ENCODE data around the gene PCDHGB3. TPM values are rescaled to one million over a fixed set of nuclear protein-coding genes. Genes with fewer than 3 reads are reported as not detected.
"Not testable (repeated sequence)": the region's sequence is repeated elsewhere in the genome, so short reads cannot be mapped to it uniquely, and the experiment has no call there.

The PCDHGB3 gene
- total RNA-seq = 1 to 10 TPM; 3.9 to 4.6 TPM
- long read RNA-seq = 0 reads

GRCh38 chr5:141369994-141370848 lies at the start of gene PCDHGB3:
TSS of gene PCDHGB3 (plus strand) at chr5:141370242. CDS start at chr5:141370395, 153 bp downstream.
- intact Hi-C loops (cut with DNase I) = no loop called here
- ATAC-seq = peak; percentile 86 to 90
- DNase-seq = peak; percentile 49

- ATAC-seq (no peak), DNase-seq (no peak)
- intact Hi-C loops (cut with DNase I) = loop anchor here in 1 of 2 donors (5.0 kb wide), 1 partner anchor 240 kb away; no protein-coding TSS in a partner anchor
Observed at GRCh38 chr5:141322261-141322660, 47.8 kb upstream of the PCDHGB3 start.

- intact Hi-C loops (cut with DNase I) = no loop called here
- DNase-seq = peak; percentile 55
- peak; percentile 90 to 93 for ATAC-seq
Observed at GRCh38 chr5:141326088-141326854, 43.8 kb upstream of the PCDHGB3 start.

- DNase-seq (no peak), ATAC-seq (no peak)
- intact Hi-C loops (cut with DNase I) = no loop called here
Observed at GRCh38 chr5:141328231-141328630, 41.8 kb upstream of the PCDHGB3 start.

GRCh38 chr5:141330299-141331080 lies 39.6 kb upstream of the PCDHGB3 start, which contains the start of gene PCDHGA1:
TSS of gene PCDHGA1 (plus strand) at chr5:141330514.
- intact Hi-C loops (cut with DNase I) = loop anchor here in 1 of 2 donors (10.0 kb wide), 1 partner anchor 234 kb away; no protein-coding TSS in a partner anchor
- DNase-seq (no peak), ATAC-seq (peak in 1 of 2 donors; percentile 66)

- intact Hi-C loops (cut with DNase I) = loop anchor here in 1 of 2 donors (10.0 kb wide), 1 partner anchor 232 kb away; no protein-coding TSS in a partner anchor
- not testable (repeated sequence) for DNase-seq, ATAC-seq
Observed at GRCh38 chr5:141332571-141332970, 37.5 kb upstream of the PCDHGB3 start.

GRCh38 chr5:141338538-141339306 lies 31.3 kb upstream of the PCDHGB3 start, which contains the start of gene PCDHGA2:
TSS of gene PCDHGA2 (plus strand) at chr5:141338760.
- peak; percentile 31 for DNase-seq
- ATAC-seq = peak; percentile 74 to 78
- intact Hi-C loops (cut with DNase I) = loop anchor here (5.0 to 10.0 kb wide), 2 partner anchors 224 to 226 kb away; no protein-coding TSS in a partner anchor

- intact Hi-C loops (cut with DNase I); ATAC-seq; DNase-seq: not testable (repeated sequence)
Observed at GRCh38 chr5:141340781-141341354, 29.2 kb upstream of the PCDHGB3 start.

- DNase-seq (no peak), ATAC-seq (no peak)
- intact Hi-C loops (cut with DNase I) = no loop called here
Observed at GRCh38 chr5:141342773-141343172, 27.3 kb upstream of the PCDHGB3 start.

- intact Hi-C loops (cut with DNase I) = no loop called here
- DNase-seq = no peak
- ATAC-seq = peak; percentile 34 to 58
Observed at GRCh38 chr5:141343242-141343952, 26.6 kb upstream of the PCDHGB3 start, which contains the start of gene PCDHGA3. TSS of gene PCDHGA3 (plus strand) at chr5:141343829. CDS start at chr5:141344034, 205 bp downstream.

GRCh38 chr5:141343953-141344463 lies 26.0 kb upstream of the PCDHGB3 start:
- DNase-seq (no peak), ATAC-seq (peak in 1 of 2 donors; percentile 48)
- intact Hi-C loops (cut with DNase I) = no loop called here

GRCh38 chr5:141345327-141345726 lies 24.7 kb upstream of the PCDHGB3 start:
- ATAC-seq = no peak
- DNase-seq = no peak
- intact Hi-C loops (cut with DNase I) = no loop called here

- intact Hi-C loops (cut with DNase I); DNase-seq; ATAC-seq: not testable (repeated sequence)
Observed at GRCh38 chr5:141346017-141346416, 24.0 kb upstream of the PCDHGB3 start.

GRCh38 chr5:141349917-141350619 lies 20.0 kb upstream of the PCDHGB3 start, which contains the start of gene PCDHGB1:
TSS of gene PCDHGB1 (plus strand) at chr5:141350099. CDS start at chr5:141350261, 162 bp downstream.
- ATAC-seq = peak; percentile 57 to 66
- DNase-seq = peak; percentile 38
- intact Hi-C loops (cut with DNase I) = loop anchor here in 1 of 2 donors (10.0 kb wide), 2 partner anchors 55 to 145 kb away; partner anchors contain the start of genes PCDHB12, PCDHGA9 and PCDHGB6

- intact Hi-C loops (cut with DNase I) = loop anchor here in 1 of 2 donors (10.0 kb wide), 2 partner anchors 53 to 147 kb away; partner anchors contain the start of genes PCDHB12, PCDHGA9 and PCDHGB6
- ATAC-seq (no peak), DNase-seq (no peak)
Observed at GRCh38 chr5:141351591-141351990, 18.5 kb upstream of the PCDHGB3 start.
